Measurements from ENCODE around the gene SNIP1.
"Not testable (repeated sequence)": the region's sequence is repeated elsewhere in the genome, so short reads cannot be mapped to it uniquely, and the experiment has no call there.

SNIP1 gene

GRCh38 chr1:37575692-37576091 is 21.6 kb upstream of the SNIP1 start:
- Histone ChIP-seq H3K4me3 (ENCODE audit: low read depth in 1 of 2, low read length in 2 of 2) (no peak overlapping the region), H3K9ac (ENCODE audit: low read depth in 1 of 2, low read length in 2 of 2) (no peak overlapping the region), H3K9me3 (ENCODE audit: control insufficient read depth in 1 of 2, low read length in 2 of 2) (no peaks in the 10 kb centered on the region), H3K4me1 (ENCODE audit: control insufficient read depth in 1 of 2, insufficient read depth in 2 of 2, low read length in 2 of 2) (no peaks in the 10 kb centered on the region), H3K36me3 (ENCODE audit: control insufficient read depth in 1 of 2, insufficient read depth in 2 of 2, low read length in 2 of 2) (peaks cover 51 to 89% of the 10 kb centered on the region in 2 donors), H3K27me3 (ENCODE audit: control insufficient read depth in 1 of 2, insufficient read depth in 2 of 2, low read length in 2 of 2) (no peaks in the 10 kb centered on the region), H3K27ac (ENCODE audit: low read depth, low read length) (no peak overlapping the region)

GRCh38 chr1:37574834-37575480 is 20.9 kb upstream of the SNIP1 start:
- H3K36me3 ChIP-seq (ENCODE audit: control insufficient read depth in 1 of 2, insufficient read depth in 2 of 2, low read length in 2 of 2): peaks cover 49 to 87% of the 10 kb centered on the region in 2 donors
- H3K9ac ChIP-seq (ENCODE audit: low read depth in 1 of 2, low read length in 2 of 2): no peak overlapping the region
- H3K27ac ChIP-seq (ENCODE audit: low read depth, low read length): no peak overlapping the region
- H3K4me1 ChIP-seq (ENCODE audit: control insufficient read depth in 1 of 2, insufficient read depth in 2 of 2, low read length in 2 of 2): no peaks in the 10 kb centered on the region
- H3K9me3 ChIP-seq (ENCODE audit: control insufficient read depth in 1 of 2, low read length in 2 of 2): no peaks in the 10 kb centered on the region
- H3K4me3 ChIP-seq (ENCODE audit: low read depth in 1 of 2, low read length in 2 of 2): no peak overlapping the region
- no peaks in the 10 kb centered on the region for H3K27me3 ChIP-seq (ENCODE audit: control insufficient read depth in 1 of 2, insufficient read depth in 2 of 2, low read length in 2 of 2)

- Histone ChIP-seq H3K4me1 (ENCODE audit: control insufficient read depth in 1 of 2, insufficient read depth in 2 of 2, low read length in 2 of 2) (no peaks in the 10 kb centered on the region), H3K9me3 (ENCODE audit: control insufficient read depth in 1 of 2, low read length in 2 of 2) (no peaks in the 10 kb centered on the region), H3K36me3 (ENCODE audit: control insufficient read depth in 1 of 2, insufficient read depth in 2 of 2, low read length in 2 of 2) (peaks cover 80 to 97% of the 10 kb centered on the region in 2 donors), H3K9ac (ENCODE audit: low read depth in 1 of 2, low read length in 2 of 2) (no peak overlapping the region), H3K27me3 (ENCODE audit: control insufficient read depth in 1 of 2, insufficient read depth in 2 of 2, low read length in 2 of 2) (no peaks in the 10 kb centered on the region), H3K4me3 (ENCODE audit: low read depth in 1 of 2, low read length in 2 of 2) (no peak overlapping the region), H3K27ac (ENCODE audit: low read depth, low read length) (no peak overlapping the region)
These were observed 16.6 kb upstream of the SNIP1 start for GRCh38 chr1:37570528-37571334.

GRCh38 chr1:37567023-37567422 is 12.9 kb upstream of the SNIP1 start:
- no peaks in the 10 kb centered on the region for H3K27me3 ChIP-seq (ENCODE audit: control insufficient read depth in 1 of 2, insufficient read depth in 2 of 2, low read length in 2 of 2)
- no peaks in the 10 kb centered on the region for H3K9me3 ChIP-seq (ENCODE audit: control insufficient read depth in 1 of 2, low read length in 2 of 2)
- H3K4me3 ChIP-seq (ENCODE audit: low read depth in 1 of 2, low read length in 2 of 2): no peak overlapping the region
- H3K36me3 ChIP-seq (ENCODE audit: control insufficient read depth in 1 of 2, insufficient read depth in 2 of 2, low read length in 2 of 2): peaks cover 51 to 76% of the 10 kb centered on the region in 2 donors
- no peaks in the 10 kb centered on the region for H3K4me1 ChIP-seq (ENCODE audit: control insufficient read depth in 1 of 2, insufficient read depth in 2 of 2, low read length in 2 of 2)
- H3K9ac ChIP-seq (ENCODE audit: low read depth in 1 of 2, low read length in 2 of 2): no peak overlapping the region
- no peak overlapping the region for H3K27ac ChIP-seq (ENCODE audit: low read depth, low read length)

- Histone ChIP-seq H3K27me3 (ENCODE audit: control insufficient read depth in 1 of 2, insufficient read depth in 2 of 2, low read length in 2 of 2) (no peaks in the 10 kb centered on the region), H3K9me3 (ENCODE audit: control insufficient read depth in 1 of 2, low read length in 2 of 2) (no peaks in the 10 kb centered on the region), H3K36me3 (ENCODE audit: control insufficient read depth in 1 of 2, insufficient read depth in 2 of 2, low read length in 2 of 2) (peaks cover 36 to 56% of the 10 kb centered on the region in 2 donors), H3K27ac (ENCODE audit: low read depth, low read length) (no peak overlapping the region), H3K9ac (ENCODE audit: low read depth in 1 of 2, low read length in 2 of 2) (no peak overlapping the region), H3K4me3 (ENCODE audit: low read depth in 1 of 2, low read length in 2 of 2) (no peak overlapping the region), H3K4me1 (ENCODE audit: control insufficient read depth in 1 of 2, insufficient read depth in 2 of 2, low read length in 2 of 2) (no peaks in the 10 kb centered on the region)
These were observed 10.8 kb upstream of the SNIP1 start for GRCh38 chr1:37564892-37565291.

GRCh38 chr1:37562984-37563383 is 8.9 kb upstream of the SNIP1 start:
- peaks cover 23 to 37% of the 10 kb centered on the region in 2 donors for H3K36me3 ChIP-seq (ENCODE audit: control insufficient read depth in 1 of 2, insufficient read depth in 2 of 2, low read length in 2 of 2)

GRCh38 chr1:37561133-37562132 is 7.3 kb upstream of the SNIP1 start:
- no peak overlapping the region for H3K27ac ChIP-seq (ENCODE audit: low read depth, low read length)
- no peak overlapping the region for H3K9ac ChIP-seq (ENCODE audit: low read depth in 1 of 2, low read length in 2 of 2)
- peaks cover 9 to 22% of the 10 kb centered on the region in 2 donors for H3K36me3 ChIP-seq (ENCODE audit: control insufficient read depth in 1 of 2, insufficient read depth in 2 of 2, low read length in 2 of 2)
- no peaks in the 10 kb centered on the region for H3K27me3 ChIP-seq (ENCODE audit: control insufficient read depth in 1 of 2, insufficient read depth in 2 of 2, low read length in 2 of 2)
- H3K9me3 ChIP-seq (ENCODE audit: control insufficient read depth in 1 of 2, low read length in 2 of 2): no peaks in the 10 kb centered on the region
- H3K4me3 ChIP-seq (ENCODE audit: low read depth in 1 of 2, low read length in 2 of 2): no peak overlapping the region
- H3K4me1 ChIP-seq (ENCODE audit: control insufficient read depth in 1 of 2, insufficient read depth in 2 of 2, low read length in 2 of 2): peaks cover 3 to 5% of the 10 kb centered on the region in 2 donors

More at GRCh38 chr1:37562984-37563383, 8.9 kb upstream of the SNIP1 start:
- Histone ChIP-seq H3K9me3 (ENCODE audit: control insufficient read depth in 1 of 2, low read length in 2 of 2) (no peaks in the 10 kb centered on the region), H3K4me1 (ENCODE audit: control insufficient read depth in 1 of 2, insufficient read depth in 2 of 2, low read length in 2 of 2) (no peaks in the 10 kb centered on the region), H3K4me3 (ENCODE audit: low read depth in 1 of 2, low read length in 2 of 2) (no peak overlapping the region), H3K9ac (ENCODE audit: low read depth in 1 of 2, low read length in 2 of 2) (no peak overlapping the region), H3K27me3 (ENCODE audit: control insufficient read depth in 1 of 2, insufficient read depth in 2 of 2, low read length in 2 of 2) (no peaks in the 10 kb centered on the region), H3K27ac (ENCODE audit: low read depth, low read length) (no peak overlapping the region)

GRCh38 chr1:37560401-37561132 is 6.5 kb upstream of the SNIP1 start:
- Histone ChIP-seq H3K9ac (ENCODE audit: low read depth in 1 of 2, low read length in 2 of 2) (no peak overlapping the region), H3K27me3 (ENCODE audit: control insufficient read depth in 1 of 2, insufficient read depth in 2 of 2, low read length in 2 of 2) (no peaks in the 10 kb centered on the region), H3K4me1 (ENCODE audit: control insufficient read depth in 1 of 2, insufficient read depth in 2 of 2, low read length in 2 of 2) (peaks cover 6 to 8% of the 10 kb centered on the region in 2 donors), H3K4me3 (ENCODE audit: low read depth in 1 of 2, low read length in 2 of 2) (no peak overlapping the region), H3K9me3 (ENCODE audit: control insufficient read depth in 1 of 2, low read length in 2 of 2) (no peaks in the 10 kb centered on the region), H3K27ac (ENCODE audit: low read depth, low read length) (no peak overlapping the region), H3K36me3 (ENCODE audit: control insufficient read depth in 1 of 2, insufficient read depth in 2 of 2, low read length in 2 of 2) (peaks cover 2 to 13% of the 10 kb centered on the region in 2 donors)

GRCh38 chr1:37559957-37560379 is 5.9 kb upstream of the SNIP1 start:
- not testable (repeated sequence) for H3K9me3 ChIP-seq (ENCODE audit: control insufficient read depth in 1 of 2, low read length in 2 of 2); H3K4me3 ChIP-seq (ENCODE audit: low read depth in 1 of 2, low read length in 2 of 2); H3K27me3 ChIP-seq (ENCODE audit: control insufficient read depth in 1 of 2, insufficient read depth in 2 of 2, low read length in 2 of 2); H3K4me1 ChIP-seq (ENCODE audit: control insufficient read depth in 1 of 2, insufficient read depth in 2 of 2, low read length in 2 of 2); H3K36me3 ChIP-seq (ENCODE audit: control insufficient read depth in 1 of 2, insufficient read depth in 2 of 2, low read length in 2 of 2); H3K9ac ChIP-seq (ENCODE audit: low read depth in 1 of 2, low read length in 2 of 2); H3K27ac ChIP-seq (ENCODE audit: low read depth, low read length)
